H7 (cell line): ENCODE measurements around the gene MAP4K2. TPM values are rescaled to one million over a fixed set of nuclear protein-coding genes. Genes with fewer than 3 reads are reported as not detected.
"Not testable (repeated sequence)": the region's sequence is repeated elsewhere in the genome, so short reads cannot be mapped to it uniquely, and the experiment has no call there.

Source experiments
- DNase-seq: peaks from one replicate; pipeline ENCODE4 v3.0.0; 2012
- H3K27me3 ChIP-seq: 2 replicates; pipeline ENCODE4 v1.6.0; 2011; ENCODE audit warnings: mild to moderate bottlenecking, low read length; ENCODE audit not compliant: control insufficient read depth, insufficient read depth
- H3K36me3 ChIP-seq: replicated peaks from 2 replicates; pipeline ENCODE4 v1.5.1; 2011; ENCODE audit warnings: low read length; ENCODE audit not compliant: control insufficient read depth, insufficient read depth
- H3K4me3 ChIP-seq: 2 replicates; pipeline ENCODE4 v1.5.1; 2011; ENCODE audit warnings: low read depth, mild to moderate bottlenecking, control low read depth, low read length, moderate library complexity; ENCODE audit not compliant: insufficient read depth
- total RNA-seq: library from RNA; depleted of rRNA; stranded (reverse); fragments of >200 nt; shearing (Covaris generic); gene quantifications from 2 replicates; pipeline ENCODE4 v1.2.3, GENCODE V29; 2014; rRNA removed

MAP4K2 gene
- 24.5 and 29.7 TPM in 2 replicates for total RNA-seq

- Histone ChIP-seq H3K36me3 (peaks cover 17% of the 10 kb centered on the region), H3K27me3 (no peaks in the 10 kb centered on the region), H3K4me3 (peak within 1 kb of the TSS; percentile 63)
- DNase-seq: peak; percentile 100
Observed at GRCh38 chr11:64803158-64803845, at the start of gene MAP4K2. Gene MAP4K2, minus strand, starts transcription at chr11:64803214. Its CDS starts 65 bp downstream, at chr11:64803149.

GRCh38 chr11:64851831-64852351 is 48.9 kb upstream of the MAP4K2 start:
- no peak overlapping the region for H3K4me3 ChIP-seq
- DNase-seq: no peak
- no peaks in the 10 kb centered on the region; the same call in 1 of the 2 replicates for H3K36me3 ChIP-seq
- H3K27me3 ChIP-seq: no peaks in the 10 kb centered on the region

GRCh38 chr11:64850979-64851567 is 48.1 kb upstream of the MAP4K2 start:
- Histone ChIP-seq H3K27me3 (no peaks in the 10 kb centered on the region), H3K4me3 (no peak overlapping the region), H3K36me3 (no peaks in the 10 kb centered on the region; the same call in 1 of the 2 replicates)
- peak; percentile 90 for DNase-seq

GRCh38 chr11:64849598-64850356 is 46.8 kb upstream of the MAP4K2 start:
- H3K36me3 ChIP-seq: no peaks in the 10 kb centered on the region; the same call in 1 of the 2 replicates
- H3K27me3 ChIP-seq: no peaks in the 10 kb centered on the region
- H3K4me3 ChIP-seq: no peak overlapping the region
- no peak for DNase-seq

GRCh38 chr11:64848826-64849597 is 46.0 kb upstream of the MAP4K2 start:
- peaks cover 2% of the 10 kb centered on the region; the same call in 1 of the 2 replicates for H3K27me3 ChIP-seq
- H3K36me3 ChIP-seq: no peaks in the 10 kb centered on the region; the same call in 1 of the 2 replicates
- peak; percentile 90 for DNase-seq
- H3K4me3 ChIP-seq: no peak overlapping the region

- Histone ChIP-seq H3K36me3 (no peaks in the 10 kb centered on the region), H3K4me3 (no peak overlapping the region), H3K27me3 (peaks cover 6% of the 10 kb centered on the region; the same call in 1 of the 2 replicates)
- DNase-seq: no peak
Observed at GRCh38 chr11:64848214-64848825, 45.3 kb upstream of the MAP4K2 start.

GRCh38 chr11:64846998-64847666 is 44.1 kb upstream of the MAP4K2 start:
- DNase-seq: peak; percentile 98
- Histone ChIP-seq H3K4me3 (no peak overlapping the region), H3K27me3 (peaks cover 6% of the 10 kb centered on the region; the same call in 1 of the 2 replicates), H3K36me3 (no peaks in the 10 kb centered on the region)

- not testable (repeated sequence) for H3K36me3 ChIP-seq, DNase-seq, H3K4me3 ChIP-seq
Observed at GRCh38 chr11:64845776-64846129, 42.7 kb upstream of the MAP4K2 start.

GRCh38 chr11:64845129-64845775 is 42.2 kb upstream of the MAP4K2 start:
- Histone ChIP-seq H3K36me3 (no peaks in the 10 kb centered on the region), H3K4me3 (peak overlapping the region; percentile 71), H3K27me3 (peaks cover 6% of the 10 kb centered on the region; the same call in 1 of the 2 replicates)
- DNase-seq: no peak

More at GRCh38 chr11:64845776-64846129, 42.7 kb upstream of the MAP4K2 start:
- H3K27me3 ChIP-seq: not testable (repeated sequence)

- H3K36me3 ChIP-seq: peaks cover 1% of the 10 kb centered on the region; the same call in 1 of the 2 replicates
- H3K4me3 ChIP-seq: peak within 1 kb of the TSS; percentile 71
- DNase-seq: peak; percentile 100
- peaks cover 6% of the 10 kb centered on the region; the same call in 1 of the 2 replicates for H3K27me3 ChIP-seq
Observed at GRCh38 chr11:64844330-64845128, 41.5 kb upstream of the MAP4K2 start, which contains the start of gene CDC42BPG. Gene CDC42BPG, minus strand, starts transcription at chr11:64844653. Its CDS starts 84 bp downstream, at chr11:64844569.

- H3K27me3 ChIP-seq: peaks cover 6% of the 10 kb centered on the region; the same call in 1 of the 2 replicates
- H3K36me3 ChIP-seq: peaks cover 2% of the 10 kb centered on the region; the same call in 1 of the 2 replicates
- DNase-seq: no peak
- peak overlapping the region; percentile 51 for H3K4me3 ChIP-seq
Observed at GRCh38 chr11:64843686-64844329, 40.8 kb upstream of the MAP4K2 start.
